DND-41 (cell line): Measurements from ENCODE around the gene DPYD.

Experiments
- ATAC-seq: fragments of 200-7000 bp; cut with Tn5 transposase; 3 replicates; pipeline ENCODE4 v1.9.1; 2021; ENCODE audit warnings: low read depth; ENCODE audit not compliant: insufficient read depth
- DNase-seq: peaks from one replicate; pipeline ENCODE4 v3.0.0-alpha.2; 2020
- H2AFZ ChIP-seq: 2 replicates; pipeline ENCODE4 v1.6.0; 2012; ENCODE audit warnings: low read depth, low read length
- H3K27ac ChIP-seq: 2 replicates; pipeline ENCODE4 v1.5.1; 2012; ENCODE audit warnings: low read length, inconsistent platforms
- H3K27me3 ChIP-seq: fragments of 200-600 bp; sonication (generic); 2 replicates; pipeline ENCODE4 v1.6.0; 2012; ENCODE audit warnings: low read length, mild to moderate bottlenecking, inconsistent platforms; ENCODE audit not compliant: insufficient read depth, poor library complexity
- H3K36me3 ChIP-seq: 2 replicates; pipeline ENCODE4 v1.5.1; 2012; ENCODE audit warnings: low read length, inconsistent platforms; ENCODE audit not compliant: insufficient read depth
- H3K4me1 ChIP-seq: 2 replicates; pipeline ENCODE4 v1.5.1; 2012; ENCODE audit warnings: mild to moderate bottlenecking, low read length; ENCODE audit not compliant: insufficient read depth
- H3K4me2 ChIP-seq: 2 replicates; pipeline ENCODE4 v1.6.0; 2012; ENCODE audit warnings: mild to moderate bottlenecking, moderate library complexity, low read length, inconsistent platforms; ENCODE audit not compliant: insufficient read depth
- H3K4me3 ChIP-seq, 2 experiments: fragments of 200-600 bp in 1 of 2; shearing (Covaris generic) in 1 of 2; 2 replicates each; pipeline ENCODE4 v1.5.1; 2012 to 2016; ENCODE audit warnings: inconsistent platforms in 2 of 2, low read length in 2 of 2, mild to moderate bottlenecking in 2 of 2, low read depth in 1 of 2, moderate library complexity in 1 of 2
- H3K79me2 ChIP-seq: 2 replicates; pipeline ENCODE4 v1.6.0; 2012; ENCODE audit warnings: low read length, inconsistent platforms; ENCODE audit not compliant: insufficient read depth
- H3K9ac ChIP-seq: 2 replicates; pipeline ENCODE4 v1.6.0; 2012; ENCODE audit warnings: low read depth, mild to moderate bottlenecking, inconsistent platforms, low read length, moderate library complexity
- H3K9me3 ChIP-seq: 2 replicates; pipeline ENCODE4 v1.5.1; 2012; ENCODE audit warnings: low read length, moderate library complexity, mild to moderate bottlenecking, inconsistent platforms; ENCODE audit not compliant: insufficient read depth, severe bottlenecking
- H4K20me1 ChIP-seq: 2 replicates; pipeline ENCODE4 v1.6.0; 2012; ENCODE audit warnings: low read length; ENCODE audit not compliant: insufficient read depth
- EZH2 ChIP-seq: IDR thresholded peaks from 3 replicates; pipeline ENCODE4 v1.6.1; 2012; ENCODE audit warnings: borderline replicate concordance, low read depth, mild to moderate bottlenecking, moderate library complexity, low read length, inconsistent platforms; ENCODE audit not compliant: severe bottlenecking
- TF ChIP-seq, protein P1 (sequence below): IDR thresholded peaks from 2 replicates; pipeline ENCODE4 v1.5.1; 2012; ENCODE audit warnings: borderline replicate concordance, low read length, moderate library complexity, mild to moderate bottlenecking; ENCODE audit not compliant: poor library complexity, severe bottlenecking; ENCODE audit errors: extremely low read depth

DPYD gene

DNA sequence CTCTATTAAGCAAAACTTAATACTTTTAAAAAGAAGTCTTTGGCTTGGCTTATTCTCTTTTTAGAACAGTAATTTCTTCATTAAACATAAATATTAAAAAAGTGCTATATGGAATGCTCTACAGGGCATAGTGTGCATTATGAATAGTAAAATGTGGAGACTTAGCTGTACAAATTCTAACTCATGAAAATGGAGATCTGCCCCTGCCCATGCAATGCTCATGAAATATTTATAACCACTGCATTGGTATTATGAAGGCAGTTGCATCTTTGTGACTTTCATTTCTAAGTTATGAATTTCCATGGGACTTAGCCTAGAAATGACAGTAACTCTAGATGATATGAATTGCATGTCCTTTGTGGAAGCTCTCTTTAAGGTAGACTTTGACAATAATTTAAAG, 613.3 kb downstream of the DPYD start:
- Histone ChIP-seq H3K79me2 (no peaks in the 10 kb centered on the region), H3K9ac (no peak overlapping the region), H2AFZ (no peak overlapping the region), H3K4me2 (no peak overlapping the region), H3K27me3 (no peaks in the 10 kb centered on the region), H3K9me3 (no peaks in the 10 kb centered on the region), H3K4me3 (no peak overlapping the region), H3K36me3 (peaks cover 12% of the 10 kb centered on the region), H3K4me1 (no peaks in the 10 kb centered on the region), H3K27ac (no peak overlapping the region), H4K20me1 (no peaks in the 10 kb centered on the region)
- ATAC-seq: no peak
- DNase-seq: no peak
- TF ChIP-seq, protein P1, sequence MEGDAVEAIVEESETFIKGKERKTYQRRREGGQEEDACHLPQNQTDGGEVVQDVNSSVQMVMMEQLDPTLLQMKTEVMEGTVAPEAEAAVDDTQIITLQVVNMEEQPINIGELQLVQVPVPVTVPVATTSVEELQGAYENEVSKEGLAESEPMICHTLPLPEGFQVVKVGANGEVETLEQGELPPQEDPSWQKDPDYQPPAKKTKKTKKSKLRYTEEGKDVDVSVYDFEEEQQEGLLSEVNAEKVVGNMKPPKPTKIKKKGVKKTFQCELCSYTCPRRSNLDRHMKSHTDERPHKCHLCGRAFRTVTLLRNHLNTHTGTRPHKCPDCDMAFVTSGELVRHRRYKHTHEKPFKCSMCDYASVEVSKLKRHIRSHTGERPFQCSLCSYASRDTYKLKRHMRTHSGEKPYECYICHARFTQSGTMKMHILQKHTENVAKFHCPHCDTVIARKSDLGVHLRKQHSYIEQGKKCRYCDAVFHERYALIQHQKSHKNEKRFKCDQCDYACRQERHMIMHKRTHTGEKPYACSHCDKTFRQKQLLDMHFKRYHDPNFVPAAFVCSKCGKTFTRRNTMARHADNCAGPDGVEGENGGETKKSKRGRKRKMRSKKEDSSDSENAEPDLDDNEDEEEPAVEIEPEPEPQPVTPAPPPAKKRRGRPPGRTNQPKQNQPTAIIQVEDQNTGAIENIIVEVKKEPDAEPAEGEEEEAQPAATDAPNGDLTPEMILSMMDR: no peak
- no peak for TF ChIP-seq EZH2

DNA sequence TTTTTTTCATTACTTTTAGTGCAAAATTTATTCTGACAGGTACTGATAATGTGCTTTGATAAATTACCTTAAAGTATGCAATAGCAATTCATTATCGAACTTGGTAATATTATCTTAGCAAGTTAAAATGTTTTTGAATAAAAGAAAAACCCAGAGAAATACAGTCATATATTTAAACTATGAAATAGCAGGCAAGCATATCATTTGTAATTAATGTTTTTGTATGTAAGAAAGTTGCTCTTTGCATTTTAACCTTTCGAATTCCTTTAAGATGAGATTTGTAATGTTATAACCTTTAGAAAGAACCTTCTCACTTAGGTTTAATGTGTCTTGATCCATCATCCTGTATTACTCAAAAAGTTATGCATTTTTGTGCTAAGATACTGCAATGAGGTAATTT, 613.7 kb downstream of the DPYD start:
- H3K4me3 ChIP-seq: no peak overlapping the region
- no peak for DNase-seq

DNA sequence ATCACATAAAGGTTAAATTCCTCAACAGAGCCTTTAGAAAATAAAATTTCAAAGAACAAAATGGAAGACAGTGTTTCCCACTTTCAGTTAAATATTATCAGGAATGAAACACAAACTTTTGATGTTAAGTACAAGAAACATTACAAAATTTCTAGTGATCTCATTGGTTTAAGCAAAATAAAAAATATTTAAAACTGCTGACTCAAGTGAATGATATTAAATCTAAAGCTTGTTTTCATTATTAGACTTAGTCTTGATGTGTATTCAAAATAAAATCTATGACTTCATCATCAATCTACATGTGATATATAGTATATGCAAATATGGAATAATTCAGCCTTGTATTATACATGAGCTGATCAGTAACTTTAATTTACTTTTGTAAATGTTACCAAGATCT, 614.3 kb downstream of the DPYD start:
- Histone ChIP-seq H3K36me3 (peaks cover 12% of the 10 kb centered on the region), H2AFZ (no peak overlapping the region), H3K4me3 (no peak overlapping the region), H3K4me2 (no peak overlapping the region), H3K9me3 (no peaks in the 10 kb centered on the region), H4K20me1 (no peaks in the 10 kb centered on the region), H3K27ac (no peak overlapping the region), H3K4me1 (no peaks in the 10 kb centered on the region), H3K9ac (no peak overlapping the region), H3K79me2 (no peaks in the 10 kb centered on the region), H3K27me3 (no peaks in the 10 kb centered on the region)
- ATAC-seq (no peak), DNase-seq (no peak)
- TF ChIP-seq EZH2: no peak
- TF ChIP-seq, protein P1: no peak

More for the DNA sequence above, 613.7 kb downstream of the DPYD start:
- H3K4me1 ChIP-seq: no peaks in the 10 kb centered on the region
- H3K9me3 ChIP-seq: no peaks in the 10 kb centered on the region
- no peak overlapping the region for H3K4me2 ChIP-seq
- H3K27me3 ChIP-seq: no peaks in the 10 kb centered on the region
- TF ChIP-seq EZH2: no peak
- TF ChIP-seq, protein P1: no peak
- no peak overlapping the region for H2AFZ ChIP-seq
- H3K9ac ChIP-seq: no peak overlapping the region
- ATAC-seq: no peak
- no peaks in the 10 kb centered on the region for H4K20me1 ChIP-seq
- no peak overlapping the region for H3K27ac ChIP-seq
- peaks cover 12% of the 10 kb centered on the region for H3K36me3 ChIP-seq
- no peaks in the 10 kb centered on the region for H3K79me2 ChIP-seq

DNA sequence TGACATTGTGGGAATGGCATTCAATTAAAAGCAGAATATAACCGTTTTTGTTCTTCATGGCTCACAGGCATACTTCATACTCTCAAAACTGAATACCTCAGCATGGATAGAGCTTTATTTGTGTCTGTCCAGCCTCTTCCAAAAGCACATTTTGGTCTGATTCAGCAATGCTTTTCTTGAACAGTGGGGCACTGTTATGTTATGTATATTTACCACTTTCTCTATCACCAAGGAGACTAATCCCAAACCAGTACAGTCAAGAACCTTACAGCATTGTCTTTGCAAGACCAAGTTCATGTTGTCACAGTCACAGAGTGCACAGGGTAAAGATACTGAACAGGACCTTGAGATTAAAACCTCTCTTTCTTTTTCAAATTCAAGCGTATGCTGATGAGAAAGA, 616.5 kb downstream of the DPYD start:
- Histone ChIP-seq H3K4me1 (no peaks in the 10 kb centered on the region), H3K36me3 (peaks cover 12% of the 10 kb centered on the region), H3K9me3 (no peaks in the 10 kb centered on the region), H2AFZ (no peak overlapping the region), H4K20me1 (no peaks in the 10 kb centered on the region), H3K79me2 (no peaks in the 10 kb centered on the region), H3K27me3 (no peaks in the 10 kb centered on the region), H3K4me3 (no peak overlapping the region), H3K4me2 (no peak overlapping the region), H3K27ac (no peak overlapping the region), H3K9ac (no peak overlapping the region)
- no peak for DNase-seq
- no peak for TF ChIP-seq EZH2
- TF ChIP-seq, protein P1: no peak
- no peak for ATAC-seq
